ENCODE measurements around the gene SPDYE11.
"Not testable (repeated sequence)": the region's sequence is repeated elsewhere in the genome, so short reads cannot be mapped to it uniquely, and the experiment has no call there.

DNA sequence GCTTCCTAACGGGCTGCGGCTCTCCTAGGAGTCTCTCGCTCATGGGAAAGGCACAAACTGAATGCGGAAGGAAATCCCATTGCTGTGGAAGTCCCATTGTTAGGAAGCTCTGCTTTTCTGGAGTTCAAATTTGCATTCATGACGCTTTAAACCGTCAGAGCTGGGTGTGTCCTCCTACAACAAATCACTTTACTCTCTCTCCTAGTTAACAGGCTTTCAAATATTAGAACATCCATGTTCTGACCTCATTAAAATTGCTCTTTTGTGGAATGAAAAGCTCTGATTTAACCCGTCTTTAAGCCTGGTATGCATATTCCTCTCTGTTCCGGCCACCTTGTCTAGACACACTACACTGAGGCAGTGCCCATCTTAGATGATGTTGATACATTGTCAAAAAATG, 28.0 kb downstream of the SPDYE11 start, which contains the start of gene SPDYE8:
- TF ChIP-seq, protein P1, sequence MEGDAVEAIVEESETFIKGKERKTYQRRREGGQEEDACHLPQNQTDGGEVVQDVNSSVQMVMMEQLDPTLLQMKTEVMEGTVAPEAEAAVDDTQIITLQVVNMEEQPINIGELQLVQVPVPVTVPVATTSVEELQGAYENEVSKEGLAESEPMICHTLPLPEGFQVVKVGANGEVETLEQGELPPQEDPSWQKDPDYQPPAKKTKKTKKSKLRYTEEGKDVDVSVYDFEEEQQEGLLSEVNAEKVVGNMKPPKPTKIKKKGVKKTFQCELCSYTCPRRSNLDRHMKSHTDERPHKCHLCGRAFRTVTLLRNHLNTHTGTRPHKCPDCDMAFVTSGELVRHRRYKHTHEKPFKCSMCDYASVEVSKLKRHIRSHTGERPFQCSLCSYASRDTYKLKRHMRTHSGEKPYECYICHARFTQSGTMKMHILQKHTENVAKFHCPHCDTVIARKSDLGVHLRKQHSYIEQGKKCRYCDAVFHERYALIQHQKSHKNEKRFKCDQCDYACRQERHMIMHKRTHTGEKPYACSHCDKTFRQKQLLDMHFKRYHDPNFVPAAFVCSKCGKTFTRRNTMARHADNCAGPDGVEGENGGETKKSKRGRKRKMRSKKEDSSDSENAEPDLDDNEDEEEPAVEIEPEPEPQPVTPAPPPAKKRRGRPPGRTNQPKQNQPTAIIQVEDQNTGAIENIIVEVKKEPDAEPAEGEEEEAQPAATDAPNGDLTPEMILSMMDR (IDR thresholded peaks at IDR 0.05) = not testable (repeated sequence)
- TF ChIP-seq POLR2A (IDR thresholded peaks at IDR 0.05) = not testable (repeated sequence)

All from thyroid gland (tissue), 4 donors.